Upper lobe of right lung (tissue), 1 donor: Measurements from ENCODE around the gene SF3A2. TPM values are rescaled to one million over a fixed set of nuclear protein-coding genes. Genes with fewer than 3 reads are reported as not detected.

Experiments used
- ATAC-seq: fragments of 200-7000 bp; cut with Tn5 transposase; one replicate; pipeline ENCODE4 v1.9.1; 2020; ENCODE audit warnings: mild to moderate bottlenecking, moderate library complexity
- DNase-seq: peaks from one replicate; pipeline ENCODE4 v3.0.0-alpha.2; 2020
- H3K27ac ChIP-seq: fragments of 200-600 bp; one replicate; pipeline ENCODE4 v1.8.0; 2022
- H3K27me3 ChIP-seq: fragments of 200-600 bp; one replicate; pipeline ENCODE4 v1.8.0; 2022; ENCODE audit warnings: mild to moderate bottlenecking
- H3K36me3 ChIP-seq: fragments of 200-600 bp; one replicate; pipeline ENCODE4 v1.8.0; 2022
- H3K4me1 ChIP-seq: fragments of 200-600 bp; one replicate; pipeline ENCODE4 v1.8.0; 2022
- H3K4me3 ChIP-seq: fragments of 200-600 bp; one replicate; pipeline ENCODE4 v1.8.0; 2022; ENCODE audit warnings: mild to moderate bottlenecking
- H3K9me3 ChIP-seq: fragments of 200-600 bp; one replicate; pipeline ENCODE4 v1.8.0; 2022
- CTCF ChIP-seq: fragments of 200-600 bp; IDR thresholded peaks from one replicate; pipeline ENCODE4 v1.8.0; 2022; ENCODE audit warnings: antibody characterized with exemption
- intact Hi-C: fragments of 100-400 bp; cut with DNase I; formaldehyde crosslinking; loops from one replicate; pipeline ENCODE4 v1.11.0; 2022
- total RNA-seq: library from RNA; stranded (reverse); fragmentation: NEBNext Ultra II Directional; extraction: Animal tissue kit (Norgen Biotek cat#: 25700); gene quantifications from one replicate; pipeline ENCODE4 v1.2.1, GENCODE V29; 2021
- donor health status: DM: no; HTN: yes; CAD: no; lungs with severe emphysema.

Gene SF3A2
- total RNA-seq, 1 donor from 2014 or later: 67.1 TPM

GRCh38 chr19:2209408-2209807, 27.2 kb upstream of the SF3A2 start:
- H3K27me3 ChIP-seq: no peaks in the 10 kb centered on the region
- intact Hi-C loops: no loop called here
- TF ChIP-seq CTCF: no peak
- no peak overlapping the region for H3K4me3 ChIP-seq
- no peak for ATAC-seq
- no peak overlapping the region for H3K27ac ChIP-seq
- peaks cover 4% of the 10 kb centered on the region for H3K4me1 ChIP-seq
- H3K9me3 ChIP-seq: no peaks in the 10 kb centered on the region
- DNase-seq: no peak
- peaks cover 62% of the 10 kb centered on the region for H3K36me3 ChIP-seq

- Histone ChIP-seq H3K4me3 (no peak overlapping the region), H3K4me1 (peaks cover 4% of the 10 kb centered on the region), H3K27me3 (no peaks in the 10 kb centered on the region), H3K27ac (no peak overlapping the region), H3K9me3 (no peaks in the 10 kb centered on the region), H3K36me3 (peaks cover 70% of the 10 kb centered on the region)
- intact Hi-C loops: no loop called here
- TF ChIP-seq CTCF: no peak
- ATAC-seq (no peak), DNase-seq (no peak)
These were observed 26.4 kb upstream of the SF3A2 start for GRCh38 chr19:2210206-2210605.

- ATAC-seq: no peak
- no peak overlapping the region for H3K27ac ChIP-seq
- peaks cover 80% of the 10 kb centered on the region for H3K36me3 ChIP-seq
- no peak for TF ChIP-seq CTCF
- peaks cover 4% of the 10 kb centered on the region for H3K4me1 ChIP-seq
- H3K27me3 ChIP-seq: no peaks in the 10 kb centered on the region
- intact Hi-C loops: no loop called here
- no peaks in the 10 kb centered on the region for H3K9me3 ChIP-seq
- DNase-seq: no peak
- no peak overlapping the region for H3K4me3 ChIP-seq
These were observed 25.5 kb upstream of the SF3A2 start for GRCh38 chr19:2210987-2211740.

- peak; percentile 79 for ATAC-seq
- Histone ChIP-seq H3K9me3 (no peaks in the 10 kb centered on the region), H3K36me3 (peaks cover 82% of the 10 kb centered on the region), H3K27me3 (no peaks in the 10 kb centered on the region), H3K4me1 (peaks cover 4% of the 10 kb centered on the region), H3K27ac (peak overlapping the region; percentile 44), H3K4me3 (no peak overlapping the region)
- peak; percentile 76 for DNase-seq
- TF ChIP-seq CTCF: no peak
- intact Hi-C loops: no loop called here
These were observed 23.5 kb upstream of the SF3A2 start for GRCh38 chr19:2212861-2213711.

GRCh38 chr19:2213799-2214198, 22.8 kb upstream of the SF3A2 start:
- no peaks in the 10 kb centered on the region for H3K9me3 ChIP-seq
- peak overlapping the region; percentile 30 for H3K27ac ChIP-seq
- no peaks in the 10 kb centered on the region for H3K27me3 ChIP-seq
- DNase-seq (no peak), ATAC-seq (peak; percentile 5)
- TF ChIP-seq CTCF: no peak
- no peaks in the 10 kb centered on the region for H3K4me1 ChIP-seq
- H3K36me3 ChIP-seq: peaks cover 86% of the 10 kb centered on the region
- intact Hi-C loops: no loop called here
- no peak overlapping the region for H3K4me3 ChIP-seq
